Epithelial cell of esophagus (primary cell): Measurements from ENCODE around the gene SLC25A36.
"Not testable (repeated sequence)": the region's sequence is repeated elsewhere in the genome, so short reads cannot be mapped to it uniquely, and the experiment has no call there.

Experiments used
- DNase-seq: peaks from one replicate; pipeline ENCODE4 v3.0.0; 2010; ENCODE audit warnings: low read depth
- H3K4me3 ChIP-seq: 2 replicates; pipeline ENCODE4 v1.5.1; 2011; ENCODE audit warnings: mild to moderate bottlenecking, low read length, control low read depth
- TF ChIP-seq, protein P1 (sequence below): IDR thresholded peaks from 2 replicates; pipeline ENCODE4 v1.5.1; 2011; ENCODE audit warnings: low read depth, mild to moderate bottlenecking, low read length, control low read depth, inconsistent platforms; ENCODE audit not compliant: insufficient read depth; ENCODE audit errors: missing control alignments

SLC25A36 gene

DNA sequence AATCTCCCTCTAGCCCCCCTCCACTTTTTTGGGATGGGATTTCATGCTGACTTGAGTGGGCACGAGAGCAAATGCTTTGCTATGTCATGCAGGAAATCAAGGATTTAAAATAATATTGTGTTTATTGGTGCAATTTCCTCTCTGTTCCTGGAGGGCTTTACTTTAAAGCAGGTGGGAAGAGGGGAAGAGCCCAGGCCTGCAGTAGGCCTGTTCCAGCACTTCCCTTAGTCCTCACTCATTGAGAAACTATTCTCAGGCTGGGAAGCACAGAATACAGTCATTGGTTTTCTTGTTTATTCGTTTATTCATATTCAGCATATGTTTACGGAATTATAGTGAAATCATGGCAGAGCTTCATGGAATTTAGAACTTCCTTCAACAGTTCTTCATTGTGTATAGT is 67.9 kb downstream of the SLC25A36 start:
- peak; percentile 82 for DNase-seq
- H3K4me3 ChIP-seq, result no peak overlapping the region
- TF ChIP-seq, protein P1, sequence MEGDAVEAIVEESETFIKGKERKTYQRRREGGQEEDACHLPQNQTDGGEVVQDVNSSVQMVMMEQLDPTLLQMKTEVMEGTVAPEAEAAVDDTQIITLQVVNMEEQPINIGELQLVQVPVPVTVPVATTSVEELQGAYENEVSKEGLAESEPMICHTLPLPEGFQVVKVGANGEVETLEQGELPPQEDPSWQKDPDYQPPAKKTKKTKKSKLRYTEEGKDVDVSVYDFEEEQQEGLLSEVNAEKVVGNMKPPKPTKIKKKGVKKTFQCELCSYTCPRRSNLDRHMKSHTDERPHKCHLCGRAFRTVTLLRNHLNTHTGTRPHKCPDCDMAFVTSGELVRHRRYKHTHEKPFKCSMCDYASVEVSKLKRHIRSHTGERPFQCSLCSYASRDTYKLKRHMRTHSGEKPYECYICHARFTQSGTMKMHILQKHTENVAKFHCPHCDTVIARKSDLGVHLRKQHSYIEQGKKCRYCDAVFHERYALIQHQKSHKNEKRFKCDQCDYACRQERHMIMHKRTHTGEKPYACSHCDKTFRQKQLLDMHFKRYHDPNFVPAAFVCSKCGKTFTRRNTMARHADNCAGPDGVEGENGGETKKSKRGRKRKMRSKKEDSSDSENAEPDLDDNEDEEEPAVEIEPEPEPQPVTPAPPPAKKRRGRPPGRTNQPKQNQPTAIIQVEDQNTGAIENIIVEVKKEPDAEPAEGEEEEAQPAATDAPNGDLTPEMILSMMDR, result no peak

DNA sequence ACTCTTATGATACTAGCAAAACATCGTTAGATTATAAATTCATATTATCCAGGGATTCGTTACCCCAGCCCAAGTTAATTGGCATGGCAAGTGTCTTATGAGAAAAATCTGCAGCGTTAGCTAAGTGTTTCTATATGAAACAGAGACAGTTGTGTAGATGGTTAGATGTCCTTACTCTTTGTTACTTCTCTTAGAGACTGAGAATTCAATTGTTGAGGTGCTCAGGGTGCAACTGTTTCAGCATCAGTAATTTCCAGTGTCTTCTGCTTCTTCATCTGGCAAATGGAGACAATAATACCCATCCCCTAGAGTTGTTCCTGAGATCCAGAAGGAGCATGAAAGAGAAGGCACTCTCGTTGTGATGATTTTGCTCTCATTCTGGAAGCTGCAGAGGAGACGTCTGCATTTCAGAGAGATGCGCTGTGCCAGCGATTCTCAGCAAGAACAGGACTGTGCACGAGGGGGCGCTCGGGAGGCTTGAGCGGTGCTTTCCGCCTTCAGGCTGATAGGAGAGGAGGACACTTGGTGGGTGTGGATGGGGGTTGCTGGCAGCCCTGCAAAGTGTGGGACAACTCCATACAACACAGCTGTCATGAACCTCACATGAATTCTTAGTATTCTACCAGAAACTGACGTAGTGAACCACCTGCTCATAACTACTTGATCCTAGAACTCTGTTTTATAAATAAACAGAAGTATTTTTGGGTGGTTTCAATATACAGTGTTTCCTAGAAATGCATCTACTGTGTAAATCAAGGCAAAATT is 69.8 kb downstream of the SLC25A36 start:
- H3K4me3 ChIP-seq, result no peak overlapping the region
- DNase-seq, result peak; percentile 69
- TF ChIP-seq, protein P1, result peak; percentile 85

DNA sequence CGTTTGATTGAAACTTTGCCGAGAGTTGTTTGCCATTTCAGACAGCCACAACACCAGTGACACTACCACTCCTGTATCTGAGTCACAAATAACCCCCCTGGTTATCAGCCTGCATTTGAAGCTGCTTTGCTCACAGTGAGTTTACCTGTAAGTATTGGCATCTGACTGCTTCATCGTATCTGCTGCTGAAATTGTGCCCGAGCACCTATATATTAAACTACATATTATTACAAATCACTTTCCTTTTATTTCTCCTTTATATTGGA is 70.3 kb downstream of the SLC25A36 start:
- TF ChIP-seq, protein P1, result no peak
- DNase-seq, result no peak
- H3K4me3 ChIP-seq, result no peak overlapping the region

DNA sequence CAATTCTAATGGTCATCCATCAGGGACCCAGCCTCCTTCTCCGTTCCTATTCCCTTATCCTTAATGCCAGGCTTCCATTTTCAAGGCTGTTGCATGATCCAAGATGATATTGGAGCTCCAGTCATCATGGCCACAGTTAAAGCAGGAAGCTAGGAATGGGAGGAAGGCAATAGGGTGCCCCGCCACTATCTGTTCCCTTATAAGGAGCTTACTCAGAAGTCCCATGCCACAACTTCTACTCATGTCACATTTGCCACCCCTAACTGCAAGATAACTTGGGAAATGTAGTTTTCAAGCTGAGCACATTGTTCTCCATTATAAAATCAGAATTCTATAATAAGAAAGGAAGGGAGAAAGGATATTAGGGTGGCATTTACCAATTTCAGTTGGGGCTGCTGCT is 70.9 kb downstream of the SLC25A36 start:
- no peak for DNase-seq
- H3K4me3 ChIP-seq, result no peak overlapping the region

DNA sequence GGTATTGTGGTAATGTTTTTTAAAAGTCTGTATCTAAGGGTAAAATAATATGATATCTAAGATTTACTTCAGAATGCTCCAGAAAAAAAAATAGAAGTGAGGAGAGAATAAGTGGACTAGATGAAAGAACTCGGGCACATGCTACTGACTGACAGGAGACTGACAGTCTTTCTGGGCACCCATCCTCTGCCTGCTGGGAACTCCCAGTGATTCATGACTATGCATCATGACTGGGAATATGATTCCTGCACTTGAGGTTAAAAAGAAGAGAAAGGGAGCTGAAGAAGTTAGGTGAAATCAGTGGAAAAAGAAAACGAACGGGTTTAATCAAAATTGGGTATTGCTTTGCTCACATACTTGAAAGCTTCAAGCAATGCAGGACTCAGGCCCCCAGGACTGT is 73.8 kb downstream of the SLC25A36 start:
- DNase-seq, result peak; percentile 72
- TF ChIP-seq, protein P1, result no peak
- H3K4me3 ChIP-seq, result no peak overlapping the region

More for the DNA sequence above, 70.9 kb downstream of the SLC25A36 start:
- TF ChIP-seq, protein P1, result no peak

DNA sequence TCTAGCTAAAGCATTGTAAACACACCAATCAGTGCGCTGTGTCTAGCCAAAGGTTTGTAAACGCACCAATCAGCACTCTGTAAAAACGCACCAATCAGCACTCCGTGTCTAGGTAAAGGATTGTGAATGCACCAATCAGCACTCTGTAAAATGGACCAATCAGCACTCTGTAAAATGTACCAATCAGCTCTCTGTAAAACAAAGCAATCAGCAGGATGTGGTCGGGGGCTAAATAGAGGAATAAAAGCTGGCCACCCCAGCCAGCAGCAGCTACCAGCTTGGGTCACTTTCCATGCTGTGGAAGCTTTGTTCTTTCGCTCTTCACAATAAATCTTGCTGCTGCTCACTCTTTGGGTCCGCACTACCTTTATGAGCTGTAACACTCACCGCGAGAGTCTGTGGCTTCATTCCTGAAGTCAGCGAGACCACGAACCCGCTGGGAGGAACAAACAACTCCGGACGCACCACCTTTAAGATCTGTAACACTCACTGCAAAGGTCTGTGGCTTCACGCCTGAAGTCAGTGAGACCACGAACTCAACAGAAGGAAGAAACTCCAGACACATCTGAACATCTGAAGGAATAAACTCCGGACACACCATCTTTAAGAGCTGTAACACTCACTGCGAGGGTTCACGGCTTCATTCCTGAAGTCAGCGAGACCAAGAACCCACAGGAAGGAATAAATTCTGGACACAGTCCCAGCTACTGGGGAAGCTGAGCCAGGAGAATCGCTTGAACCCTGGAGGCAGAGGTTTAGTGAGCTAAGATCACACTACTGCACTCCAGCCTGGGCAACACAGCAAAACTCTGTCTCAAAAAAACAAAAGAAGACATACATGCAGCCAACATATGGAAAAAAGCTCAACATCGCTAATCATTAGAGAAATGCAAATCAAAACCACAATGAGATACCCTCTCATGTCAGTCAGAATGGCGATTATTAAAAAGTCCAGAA is 76.0 kb downstream of the SLC25A36 start:
- DNase-seq, H3K4me3 ChIP-seq: not testable (repeated sequence)

DNA sequence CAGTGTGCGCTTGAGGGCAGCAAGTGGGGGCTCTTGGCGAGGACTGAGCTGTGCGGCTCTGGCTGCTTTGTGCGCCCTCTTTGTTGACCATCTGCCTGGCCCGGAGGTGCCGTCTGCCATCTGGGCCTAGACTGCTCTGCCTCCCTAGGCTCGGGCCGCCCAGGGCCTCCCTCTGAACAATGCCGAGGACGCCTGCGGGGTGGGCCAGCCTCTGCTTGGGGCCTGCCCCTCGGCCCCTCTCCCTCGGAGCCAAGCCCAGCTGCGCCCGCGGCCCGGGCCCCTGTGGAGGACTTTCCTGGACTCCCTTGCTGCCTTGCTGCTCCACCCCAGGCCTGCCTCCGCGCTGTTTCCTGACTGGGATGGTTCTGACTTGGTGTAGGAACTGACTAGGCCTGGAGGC is 77.6 kb downstream of the SLC25A36 start:
- DNase-seq, result no peak
- no peak overlapping the region for H3K4me3 ChIP-seq
- TF ChIP-seq, protein P1, result no peak
